ENCODE measurements around the gene UGT2B17. TPM values are rescaled to one million over a fixed set of nuclear protein-coding genes. Genes with fewer than 3 reads are reported as not detected.
"Not testable (repeated sequence)": the region's sequence is repeated elsewhere in the genome, so short reads cannot be mapped to it uniquely, and the experiment has no call there.

The UGT2B17 gene
- total RNA-seq, 2 experiments from 2014 or later: not detected

GRCh38 chr4:68520985-68521384, 55.1 kb downstream of the UGT2B17 start:
- TF ChIP-seq EZH2phosphoT487 (IDR thresholded peaks at IDR 0.05; ENCODE audit: borderline replicate concordance, low read depth, low read length) (no peak), CTCF (conservative IDR thresholded peaks at IDR 0.05; ENCODE audit: low read length) (no peak)
- ChIA-PET CTCF (ENCODE audit: unreplicated experiment) (no interaction called here), POLR2A (no interaction called here)

GRCh38 chr4:68518889-68519288, 57.2 kb downstream of the UGT2B17 start:
- H3K4me3 ChIP-seq (ENCODE audit: low read depth, low read length, poor library complexity, severe bottlenecking): no peak overlapping the region
- TF ChIP-seq CTCF (conservative IDR thresholded peaks at IDR 0.05; ENCODE audit: low read length): no peak
- no peak for TF ChIP-seq EZH2phosphoT487 (IDR thresholded peaks at IDR 0.05; ENCODE audit: borderline replicate concordance, low read depth, low read length)
- POLR2A ChIA-PET: no interaction called here
- H4K20me1 ChIP-seq (ENCODE audit: insufficient read depth, low read length): no peaks in the 10 kb centered on the region
- no TSS peak for BruUV-seq (replicated peaks)
- no peaks in the 10 kb centered on the region for H3K36me3 ChIP-seq (ENCODE audit: insufficient read depth, low read length)
- no peak overlapping the region for H3K4me2 ChIP-seq (ENCODE audit: low read length)
- CTCF ChIA-PET (ENCODE audit: unreplicated experiment): no interaction called here
- no peaks in the 10 kb centered on the region for H3K4me1 ChIP-seq (ENCODE audit: insufficient read depth, low read length, poor library complexity, severe bottlenecking)
- DNase-seq (ENCODE audit: low spot score): no peak
- no peak overlapping the region for H2AFZ ChIP-seq (ENCODE audit: low read length)
- H3K9me3 ChIP-seq (ENCODE audit: low read length): no peaks in the 10 kb centered on the region
- H3K27ac ChIP-seq (ENCODE audit: low read depth, low read length, poor library complexity, severe bottlenecking): no peak overlapping the region
- H3K9me2 ChIP-seq (ENCODE audit: insufficient read depth, low read length): no peaks in the 10 kb centered on the region
- intact Hi-C loops (cut with micrococcal nuclease; ENCODE audit: unreplicated experiment): no loop called here
- no peaks in the 10 kb centered on the region for H3K79me2 ChIP-seq (ENCODE audit: insufficient read depth, low read depth, low read length)

More at GRCh38 chr4:68520985-68521384, 55.1 kb downstream of the UGT2B17 start:
- no TSS peak for BruUV-seq (replicated peaks)
- Histone ChIP-seq H4K20me1 (ENCODE audit: insufficient read depth, low read length) (no peaks in the 10 kb centered on the region), H3K9me2 (ENCODE audit: insufficient read depth, low read length) (no peaks in the 10 kb centered on the region), H3K27ac (ENCODE audit: low read depth, low read length, poor library complexity, severe bottlenecking) (no peak overlapping the region), H3K9me3 (ENCODE audit: low read length) (no peaks in the 10 kb centered on the region), H3K4me3 (ENCODE audit: low read depth, low read length, poor library complexity, severe bottlenecking) (no peak overlapping the region), H3K4me2 (ENCODE audit: low read length) (no peak overlapping the region), H3K4me1 (ENCODE audit: insufficient read depth, low read length, poor library complexity, severe bottlenecking) (no peaks in the 10 kb centered on the region), H2AFZ (ENCODE audit: low read length) (no peak overlapping the region), H3K79me2 (ENCODE audit: insufficient read depth, low read depth, low read length) (no peaks in the 10 kb centered on the region), H3K36me3 (ENCODE audit: insufficient read depth, low read length) (no peaks in the 10 kb centered on the region)
- intact Hi-C loops (cut with micrococcal nuclease; ENCODE audit: unreplicated experiment): no loop called here
- DNase-seq (ENCODE audit: low spot score): no peak

GRCh38 chr4:68505452-68505851, 70.7 kb downstream of the UGT2B17 start:
- CTCF ChIA-PET (ENCODE audit: unreplicated experiment); H3K9me3 ChIP-seq (ENCODE audit: low read length); H4K20me1 ChIP-seq (ENCODE audit: insufficient read depth, low read length); POLR2A ChIA-PET; H3K36me3 ChIP-seq (ENCODE audit: insufficient read depth, low read length); H3K79me2 ChIP-seq (ENCODE audit: insufficient read depth, low read depth, low read length); H3K9me2 ChIP-seq (ENCODE audit: insufficient read depth, low read length); H3K27ac ChIP-seq (ENCODE audit: low read depth, low read length, poor library complexity, severe bottlenecking); H3K4me2 ChIP-seq (ENCODE audit: low read length); H2AFZ ChIP-seq (ENCODE audit: low read length); DNase-seq (ENCODE audit: low spot score); H3K4me3 ChIP-seq (ENCODE audit: low read depth, low read length, poor library complexity, severe bottlenecking); BruUV-seq (replicated peaks); H3K4me1 ChIP-seq (ENCODE audit: insufficient read depth, low read length, poor library complexity, severe bottlenecking); intact Hi-C loops (cut with micrococcal nuclease; ENCODE audit: unreplicated experiment): not testable (repeated sequence)

GRCh38 chr4:68504836-68505235, 71.3 kb downstream of the UGT2B17 start:
- H3K9me2 ChIP-seq (ENCODE audit: insufficient read depth, low read length); H3K4me1 ChIP-seq (ENCODE audit: insufficient read depth, low read length, poor library complexity, severe bottlenecking); H4K20me1 ChIP-seq (ENCODE audit: insufficient read depth, low read length); H2AFZ ChIP-seq (ENCODE audit: low read length); H3K4me2 ChIP-seq (ENCODE audit: low read length); H3K4me3 ChIP-seq (ENCODE audit: low read depth, low read length, poor library complexity, severe bottlenecking); H3K9me3 ChIP-seq (ENCODE audit: low read length); POLR2A ChIA-PET; CTCF ChIA-PET (ENCODE audit: unreplicated experiment); H3K27ac ChIP-seq (ENCODE audit: low read depth, low read length, poor library complexity, severe bottlenecking); BruUV-seq (replicated peaks); H3K79me2 ChIP-seq (ENCODE audit: insufficient read depth, low read depth, low read length); H3K36me3 ChIP-seq (ENCODE audit: insufficient read depth, low read length); intact Hi-C loops (cut with micrococcal nuclease; ENCODE audit: unreplicated experiment): not testable (repeated sequence)
- peak; percentile 1 for DNase-seq (ENCODE audit: low spot score)

- H3K79me2 ChIP-seq (ENCODE audit: insufficient read depth, low read depth, low read length); H3K27ac ChIP-seq (ENCODE audit: low read depth, low read length, poor library complexity, severe bottlenecking); H3K4me3 ChIP-seq (ENCODE audit: low read depth, low read length, poor library complexity, severe bottlenecking); H3K4me2 ChIP-seq (ENCODE audit: low read length); CTCF ChIA-PET (ENCODE audit: unreplicated experiment); H3K4me1 ChIP-seq (ENCODE audit: insufficient read depth, low read length, poor library complexity, severe bottlenecking); BruUV-seq (replicated peaks); H3K9me2 ChIP-seq (ENCODE audit: insufficient read depth, low read length); H3K36me3 ChIP-seq (ENCODE audit: insufficient read depth, low read length); DNase-seq (ENCODE audit: low spot score); H4K20me1 ChIP-seq (ENCODE audit: insufficient read depth, low read length); H3K9me3 ChIP-seq (ENCODE audit: low read length); intact Hi-C loops (cut with micrococcal nuclease; ENCODE audit: unreplicated experiment); H2AFZ ChIP-seq (ENCODE audit: low read length): not testable (repeated sequence)
- POLR2A ChIA-PET: interaction anchor here (1.0 kb wide), 1 partner anchor 9 kb away, joined by 3 read pairs; no protein-coding TSS in a partner anchor
These were observed 72.7 kb downstream of the UGT2B17 start for GRCh38 chr4:68503462-68503861.
